ENCODE measurements around the gene KLHDC8A.

The KLHDC8A gene

DNA sequence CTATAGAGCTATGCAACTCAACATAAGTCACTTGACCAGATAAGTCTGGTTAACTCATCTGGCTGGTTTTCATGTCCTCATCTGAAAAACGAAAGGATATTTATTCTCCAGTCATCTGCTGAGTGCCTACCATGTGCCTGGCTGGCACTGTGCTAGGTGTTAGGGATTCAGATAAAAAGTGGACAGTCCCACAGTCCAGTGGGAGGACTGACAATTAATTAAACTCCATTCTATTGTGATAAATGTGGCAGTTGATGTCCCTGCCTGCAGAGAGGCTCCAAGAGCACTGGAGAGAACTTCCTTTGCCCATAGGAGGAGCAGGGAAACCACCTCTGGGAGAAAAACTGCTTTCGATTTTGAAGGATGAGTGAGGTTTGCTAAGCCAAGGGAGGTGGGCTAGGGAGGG is 40.6 kb downstream of the KLHDC8A start:
- DNase-seq (ENCODE audit: low spot score): no peak
- Histone ChIP-seq H3K4me3 (ENCODE audit: severe bottlenecking) (no peak overlapping the region), H3K27ac (ENCODE audit: poor library complexity, severe bottlenecking) (peak overlapping the region; percentile 93), H3K9me3 (ENCODE audit: severe bottlenecking) (no peaks in the 10 kb centered on the region), H3K27me3 (ENCODE audit: insufficient read depth, poor library complexity, severe bottlenecking) (no peaks in the 10 kb centered on the region), H3K4me1 (ENCODE audit: insufficient read depth, poor library complexity, severe bottlenecking) (peaks cover 49% of the 10 kb centered on the region), H3K36me3 (ENCODE audit: low read depth) (peaks cover 25% of the 10 kb centered on the region)
- ATAC-seq (ENCODE audit: low read depth): no peak
- TF ChIP-seq, protein P1, sequence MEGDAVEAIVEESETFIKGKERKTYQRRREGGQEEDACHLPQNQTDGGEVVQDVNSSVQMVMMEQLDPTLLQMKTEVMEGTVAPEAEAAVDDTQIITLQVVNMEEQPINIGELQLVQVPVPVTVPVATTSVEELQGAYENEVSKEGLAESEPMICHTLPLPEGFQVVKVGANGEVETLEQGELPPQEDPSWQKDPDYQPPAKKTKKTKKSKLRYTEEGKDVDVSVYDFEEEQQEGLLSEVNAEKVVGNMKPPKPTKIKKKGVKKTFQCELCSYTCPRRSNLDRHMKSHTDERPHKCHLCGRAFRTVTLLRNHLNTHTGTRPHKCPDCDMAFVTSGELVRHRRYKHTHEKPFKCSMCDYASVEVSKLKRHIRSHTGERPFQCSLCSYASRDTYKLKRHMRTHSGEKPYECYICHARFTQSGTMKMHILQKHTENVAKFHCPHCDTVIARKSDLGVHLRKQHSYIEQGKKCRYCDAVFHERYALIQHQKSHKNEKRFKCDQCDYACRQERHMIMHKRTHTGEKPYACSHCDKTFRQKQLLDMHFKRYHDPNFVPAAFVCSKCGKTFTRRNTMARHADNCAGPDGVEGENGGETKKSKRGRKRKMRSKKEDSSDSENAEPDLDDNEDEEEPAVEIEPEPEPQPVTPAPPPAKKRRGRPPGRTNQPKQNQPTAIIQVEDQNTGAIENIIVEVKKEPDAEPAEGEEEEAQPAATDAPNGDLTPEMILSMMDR (IDR thresholded peaks at IDR 0.05; ENCODE audit: poor library complexity, severe bottlenecking): no peak

DNA sequence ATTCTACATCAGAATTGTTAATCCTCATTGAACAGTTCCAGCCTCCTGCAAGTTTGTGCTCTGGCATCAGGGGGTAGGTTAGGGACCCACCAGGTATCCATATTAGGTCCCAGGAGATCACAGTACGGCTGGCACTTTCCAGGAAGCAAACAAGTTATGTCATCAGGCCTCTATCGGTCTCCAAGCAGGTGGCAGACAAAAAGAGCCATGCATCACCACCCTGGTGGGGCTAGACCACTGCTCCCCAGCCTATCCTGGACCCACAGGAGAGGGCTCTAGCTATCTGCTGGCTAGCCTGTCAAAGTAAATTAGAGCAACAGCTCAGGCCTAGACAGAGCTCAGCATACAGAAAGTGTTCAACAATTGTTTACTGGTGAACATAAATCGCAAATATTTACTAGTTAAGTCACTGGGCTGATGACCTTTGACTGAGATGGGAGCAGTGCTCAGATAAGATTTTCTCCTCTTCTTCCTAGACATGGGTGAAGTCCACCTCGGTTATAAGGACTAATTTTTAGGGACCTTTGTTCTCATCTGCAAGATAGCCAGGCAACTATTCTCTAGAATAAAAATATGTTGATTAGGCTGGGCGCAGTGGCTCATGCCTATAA is 41.6 kb downstream of the KLHDC8A start:
- ATAC-seq (ENCODE audit: low read depth) (no peak), DNase-seq (ENCODE audit: low spot score) (no peak)
- no peaks in the 10 kb centered on the region for H3K27me3 ChIP-seq (ENCODE audit: insufficient read depth, poor library complexity, severe bottlenecking)
- H3K9me3 ChIP-seq (ENCODE audit: severe bottlenecking): no peaks in the 10 kb centered on the region
- no peak overlapping the region for H3K4me3 ChIP-seq (ENCODE audit: severe bottlenecking)
- peaks cover 49% of the 10 kb centered on the region for H3K4me1 ChIP-seq (ENCODE audit: insufficient read depth, poor library complexity, severe bottlenecking)
- peaks cover 30% of the 10 kb centered on the region for H3K36me3 ChIP-seq (ENCODE audit: low read depth)
- TF ChIP-seq, protein P1 (IDR thresholded peaks at IDR 0.05; ENCODE audit: poor library complexity, severe bottlenecking): no peak
- H3K27ac ChIP-seq (ENCODE audit: poor library complexity, severe bottlenecking): peak overlapping the region; percentile 93

DNA sequence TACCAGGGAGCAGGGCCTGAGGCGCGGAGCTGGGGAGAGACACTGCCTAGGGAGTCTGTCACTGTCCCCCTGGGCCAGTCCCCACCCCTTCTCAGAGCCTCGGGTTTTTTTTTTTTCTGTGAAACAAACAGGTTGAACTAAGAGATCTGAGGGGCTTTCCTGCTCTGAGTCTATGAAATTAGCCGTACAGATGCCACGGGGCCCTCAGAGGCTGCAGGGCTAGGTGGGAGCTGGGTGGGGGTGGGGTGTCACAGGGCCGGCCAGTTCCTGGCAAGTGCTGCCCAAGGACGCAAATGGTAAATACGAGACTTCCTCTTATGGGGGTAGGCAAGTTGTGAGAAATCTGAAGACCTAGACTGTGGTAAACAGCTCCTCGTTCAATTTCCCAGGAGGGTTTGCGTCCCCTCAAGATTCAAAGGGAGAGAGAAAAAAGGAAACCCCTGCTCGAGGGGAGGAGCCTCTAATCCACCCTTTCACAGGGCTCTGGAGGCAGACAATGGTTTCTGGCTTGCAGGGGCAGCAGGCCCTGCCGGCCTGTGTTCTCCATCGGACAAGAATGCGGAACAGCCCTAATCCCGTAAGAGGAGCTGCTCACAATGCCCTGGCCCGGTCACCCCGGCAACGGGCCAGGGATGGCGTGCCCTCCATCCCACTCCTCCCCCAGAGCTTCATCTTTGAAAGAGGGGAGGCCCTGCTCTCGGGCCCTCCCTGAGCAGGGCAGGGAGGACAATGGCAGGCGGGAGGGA is 43.0 kb downstream of the KLHDC8A start:
- Histone ChIP-seq H3K27ac (ENCODE audit: poor library complexity, severe bottlenecking) (peak overlapping the region; percentile 93), H3K36me3 (ENCODE audit: low read depth) (peaks cover 42% of the 10 kb centered on the region), H3K27me3 (ENCODE audit: insufficient read depth, poor library complexity, severe bottlenecking) (no peaks in the 10 kb centered on the region), H3K9me3 (ENCODE audit: severe bottlenecking) (no peaks in the 10 kb centered on the region), H3K4me3 (ENCODE audit: severe bottlenecking) (no peak overlapping the region), H3K4me1 (ENCODE audit: insufficient read depth, poor library complexity, severe bottlenecking) (peaks cover 42% of the 10 kb centered on the region)
- TF ChIP-seq, protein P1 (IDR thresholded peaks at IDR 0.05; ENCODE audit: poor library complexity, severe bottlenecking): no peak
- ATAC-seq (ENCODE audit: low read depth) (no peak), DNase-seq (ENCODE audit: low spot score) (no peak)

DNA sequence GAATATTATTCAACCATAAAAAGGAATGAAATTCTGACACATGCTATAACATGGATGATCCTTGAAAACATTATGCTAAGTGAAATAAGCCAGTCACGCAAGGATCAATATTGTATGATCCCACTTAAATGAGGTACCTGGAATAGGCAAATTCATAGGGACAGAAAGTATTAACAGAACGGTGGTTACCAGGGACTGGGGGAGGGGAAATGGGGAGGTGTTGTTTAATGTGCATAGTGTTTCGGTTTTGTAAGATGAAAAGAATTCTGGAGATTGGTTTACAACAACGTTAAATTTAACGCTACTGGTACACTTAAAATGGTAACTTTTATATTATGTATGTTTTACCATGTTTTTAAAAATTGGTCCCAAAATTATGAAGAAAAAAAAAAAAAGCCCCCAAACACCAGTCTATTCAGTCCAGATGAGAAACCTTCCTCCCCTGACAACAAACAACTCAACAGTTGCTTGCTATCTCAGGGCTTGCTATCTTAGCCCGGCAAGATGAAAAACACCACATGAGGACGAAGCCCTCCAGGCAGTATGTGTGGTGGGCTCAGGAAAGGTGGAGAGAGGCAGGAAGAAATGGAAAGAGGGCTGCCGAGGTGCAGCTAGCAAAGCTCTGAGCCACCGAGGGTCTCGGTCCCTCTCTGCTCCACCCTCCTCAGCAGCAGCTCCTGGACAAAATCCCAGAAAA is 43.7 kb downstream of the KLHDC8A start:
- peak overlapping the region; percentile 93 for H3K27ac ChIP-seq (ENCODE audit: poor library complexity, severe bottlenecking)
- no peak overlapping the region for H3K4me3 ChIP-seq (ENCODE audit: severe bottlenecking)
- peaks cover 34% of the 10 kb centered on the region for H3K4me1 ChIP-seq (ENCODE audit: insufficient read depth, poor library complexity, severe bottlenecking)
- DNase-seq (ENCODE audit: low spot score) (no peak), ATAC-seq (ENCODE audit: low read depth) (no peak)
- TF ChIP-seq, protein P1 (IDR thresholded peaks at IDR 0.05; ENCODE audit: poor library complexity, severe bottlenecking): no peak
- H3K9me3 ChIP-seq (ENCODE audit: severe bottlenecking): no peaks in the 10 kb centered on the region
- H3K27me3 ChIP-seq (ENCODE audit: insufficient read depth, poor library complexity, severe bottlenecking): no peaks in the 10 kb centered on the region
- peaks cover 49% of the 10 kb centered on the region for H3K36me3 ChIP-seq (ENCODE audit: low read depth)
